Heart right ventricle (tissue), 16 donors: ENCODE measurements around the gene IL19. TPM values are rescaled to one million over a fixed set of nuclear protein-coding genes. Genes with fewer than 3 reads are reported as not detected.

Experiments used
- ATAC-seq, 8 donors: fragments of 200-7000 bp; cut with Tn5 transposase; one replicate each; pipeline ENCODE4 v1.9.1; 2020; ENCODE audit warnings: mild to moderate bottlenecking in 8 of 8, moderate library complexity in 8 of 8, moderate number of reproducible peaks in 1 of 8
- DNase-seq, 2 donors: peaks; one replicate each; pipeline ENCODE4 v3.0.0-alpha.2; 2020
- H3K27ac ChIP-seq, 10 donors: fragments of 200-600 bp; sonication (generic) in 2 of 10; one replicate each; pipeline versions ENCODE4 v1.5.0 to v1.8.0; 2020 to 2022; ENCODE audit warnings: mild to moderate bottlenecking in 3 of 10
- H3K27me3 ChIP-seq, 7 donors: fragments of 200-600 bp; one replicate each; pipeline ENCODE4 v1.8.0; 2021 to 2022; ENCODE audit warnings: mild to moderate bottlenecking in 2 of 7
- H3K36me3 ChIP-seq, 9 donors: fragments of 200-600 bp; sonication (generic) in 1 of 9; one replicate each; pipeline versions ENCODE4 v1.5.0 to v1.8.0; 2020 to 2022; ENCODE audit warnings: mild to moderate bottlenecking in 2 of 9
- H3K4me1 ChIP-seq, 9 donors: fragments of 200-600 bp; sonication (generic) in 1 of 9; one replicate each; pipeline versions ENCODE4 v1.5.0 to v1.8.0; 2020 to 2022; ENCODE audit warnings: mild to moderate bottlenecking in 4 of 9
- H3K4me3 ChIP-seq, 10 donors: fragments of 200-600 bp; sonication (generic) in 2 of 10; one replicate each; pipeline versions ENCODE4 v1.5.0 to v1.8.0; 2020 to 2022; ENCODE audit warnings: mild to moderate bottlenecking in 7 of 10, moderate library complexity in 2 of 10
- H3K9me3 ChIP-seq, 11 donors: fragments of 200-600 bp in 10 of 11; sonication (generic) in 2 of 11; one replicate each; pipeline versions ENCODE4 v1.5.0 to v1.8.0; 2013 to 2022; ENCODE audit warnings: mild to moderate bottlenecking in 2 of 11, control low read depth in 1 of 11, moderate library complexity in 1 of 11
- CTCF ChIP-seq, 9 donors: fragments of 200-600 bp; sonication (generic) in 2 of 9; IDR thresholded peaks; one replicate each; pipeline versions ENCODE4 v1.5.0 to v1.8.0; 2021 to 2022; ENCODE audit warnings: antibody characterized with exemption in 9 of 9, mild to moderate bottlenecking in 5 of 9, moderate library complexity in 1 of 9
- WGBS, 2 donors: extraction: QIAGEN DNeasy Blood & Tissue Kit; methylation state at CpG; one replicate each; pipeline ENCODE4 v1.1.7; 2013; ENCODE audit warnings: inconsistent platforms in 1 of 2; 5-methylcytosine and 5-hydroxymethylcytosine counted together
- intact Hi-C, 10 donors: fragments of 100-400 bp; cut with DNase I; formaldehyde crosslinking; loops; one replicate each; pipeline versions ENCODE4 v1.11.1 to v1.14.2; 2022
- polyA plus RNA-seq, 2 donors: library from polyadenylated mRNA; stranded (reverse); fragments of 200-250 nt; gene quantifications; one replicate each; pipeline ENCODE4 v1.2.3, GENCODE V29; 2013
- total RNA-seq, 10 donors: library from RNA; stranded (reverse); fragmentation: NEBNext Ultra II Directional in 3 of 10; extraction: Animal tissue kit (Norgen Biotek cat#: 25700) in 3 of 10; gene quantifications; one replicate each; pipeline versions ENCODE4 v1.2.1 to v1.2.4, GENCODE V29; 2021 to 2023
- donor health status: Arrhythmogenic right ventricular cardiomyopathy.
- donor health status: ischemic (EF 13 %, LVEDD 7.1; RV severe dilation, severe dysfunction).
- donor health status: healthy with polysubstance abuse.
- donor health status: DM: no; HTN: yes; CAD: no.
- donor health status: DM: no; HTN: no; CAD: no.
- donor health status: ischemic (EF 25% LVEDD 6.9; RV normal size, moderate dysfunction).
- donor health status: ischemic (EF 25% LVEDD 5.7; RV mildly dilated, moderate dysfunction).
- donor health status: healthy.
- donor health status: DM: yes; HTN: yes; CAD: no.
- donor health status: Ischemic cardiomyopathy.
- donor health status: ischemic (EF 35%, LVEDD 5.7; RV mildly dilated, moderate dysfunction).
- donor health status: nonischemic (EF 11% LVEDD 7.7; RV severe dilation, severe dysfunction).
- donor health status: DM: yes; HTN: yes; CAD: no.
- donor health status: PGD.
- donor health status: ischemic (EF 29% LVEDD 5.4; RV normal size, mild dysfunction).
- donor health status: nonischemic (EF 23%, LVEDD 6.1; RV moderate dilation, normal function).

IL19 gene
- total and polyA plus RNA-seq, 12 donors = not detected

GRCh38 chr1:206728697-206728987, 41.9 kb upstream of the IL19 start:
- peak overlapping the region in 5 of 10 donors; percentile 17 to 63 (median 45) for H3K27ac ChIP-seq
- peak in 2 of 8 donors; percentile 4 to 7 for ATAC-seq
- H3K9me3 ChIP-seq = no peaks in the 10 kb centered on the region
- peaks cover 4 to 53% (median 46%) of the 10 kb centered on the region in 9 donors for H3K36me3 ChIP-seq
- intact Hi-C loops = loop anchor here in 9 of 10 donors (5.0 to 10.0 kb wide), 6 partner anchors 36 to 184 kb away; partner anchors contain the start of gene DYRK3 (in 2 of the 9)
- peaks cover 29 to 65% (median 51%) of the 10 kb centered on the region in 9 donors for H3K4me1 ChIP-seq
- no peak for TF ChIP-seq CTCF (IDR thresholded peaks at IDR 0.05)
- DNase-seq = no peak
- no peaks in the 10 kb centered on the region for H3K27me3 ChIP-seq
- no peak overlapping the region for H3K4me3 ChIP-seq
- 44 to 45% methylated on average over 9 of the region's 9 CpGs for WGBS, 2 donors

DNA sequence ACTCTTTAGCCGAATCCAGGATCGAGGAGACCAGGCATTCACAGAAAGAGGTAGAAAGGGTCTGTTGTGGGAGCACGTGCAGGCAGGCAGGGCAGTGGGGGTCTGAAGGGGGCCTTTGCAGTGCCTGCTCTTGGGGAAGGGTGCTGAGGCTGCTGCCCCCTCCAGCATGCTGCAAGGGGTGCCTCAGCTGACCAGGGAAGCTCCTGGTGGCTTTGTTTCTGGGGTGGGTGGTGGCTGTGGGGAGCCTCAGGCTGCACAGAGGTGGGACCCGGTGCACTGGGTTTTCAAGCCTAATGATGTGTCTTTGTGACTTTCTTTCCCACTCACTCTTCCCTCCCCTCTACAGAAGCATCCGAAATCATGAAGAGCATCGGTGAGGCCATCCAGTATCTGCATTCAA, 41.5 kb upstream of the IL19 start:
- ATAC-seq (no peak), DNase-seq (no peak)
- Histone ChIP-seq H3K4me3 (no peak overlapping the region), H3K36me3 (peaks cover 4 to 57% (median 49%) of the 10 kb centered on the region in 9 donors), H3K4me1 (peaks cover 28 to 65% (median 47%) of the 10 kb centered on the region in 9 donors), H3K27me3 (no peaks in the 10 kb centered on the region), H3K27ac (peak overlapping the region in 2 of 10 donors; percentile 34 to 45), H3K9me3 (no peaks in the 10 kb centered on the region)
- no peak for TF ChIP-seq CTCF (IDR thresholded peaks at IDR 0.05)
- 75 to 92% methylated on average over 6 of the region's 6 CpGs for WGBS, 2 donors
- intact Hi-C loops = loop anchor here in 9 of 10 donors (5.0 to 10.0 kb wide), 6 partner anchors 37 to 183 kb away; partner anchors contain the start of gene DYRK3 (in 2 of the 9)

DNA sequence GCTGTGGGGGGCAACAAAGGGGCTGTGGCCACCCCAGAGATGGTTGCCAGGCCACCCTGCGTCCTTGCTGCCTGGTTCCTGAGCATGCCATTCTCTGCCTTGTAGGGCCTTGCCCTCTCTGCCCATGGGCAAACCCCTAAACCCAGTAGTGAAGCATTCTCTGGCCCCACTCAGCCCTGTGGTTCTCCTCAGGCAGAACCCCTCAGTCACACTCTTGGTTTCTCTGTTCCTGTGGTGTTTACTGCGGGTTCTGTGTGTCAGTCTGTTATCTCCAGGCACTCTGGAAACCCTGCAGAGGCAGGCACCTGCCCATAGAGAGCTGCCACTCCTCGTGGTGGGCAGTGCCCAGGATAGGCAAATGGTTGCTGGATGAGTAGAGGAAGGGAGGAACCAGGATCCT, 41.1 kb upstream of the IL19 start:
- H3K4me1 ChIP-seq = peaks cover 23 to 65% (median 42%) of the 10 kb centered on the region in 9 donors
- peaks cover 4 to 62% (median 49%) of the 10 kb centered on the region in 9 donors for H3K36me3 ChIP-seq
- TF ChIP-seq CTCF (IDR thresholded peaks at IDR 0.05) = no peak
- intact Hi-C loops = loop anchor here in 9 of 10 donors (5.0 to 10.0 kb wide), 6 partner anchors 37 to 183 kb away; partner anchors contain the start of gene DYRK3 (in 2 of the 9)
- DNase-seq (no peak), ATAC-seq (no peak)
- H3K27ac ChIP-seq = peak overlapping the region in 1 of 10 donors; percentile 19
- H3K9me3 ChIP-seq = no peaks in the 10 kb centered on the region
- no peak overlapping the region for H3K4me3 ChIP-seq
- WGBS, 2 donors = 83 to 85% methylated on average over 3 of the region's 3 CpGs
- no peaks in the 10 kb centered on the region for H3K27me3 ChIP-seq

- intact Hi-C loops = loop anchor here in 6 of 10 donors (5.0 to 10.0 kb wide), 5 partner anchors 72 to 182 kb away; partner anchors contain the start of gene DYRK3 (in 2 of the 6)
- ATAC-seq (no peak), DNase-seq (no peak)
- peaks cover 4 to 90% (median 49%) of the 10 kb centered on the region in 9 donors for H3K36me3 ChIP-seq
- no peaks in the 10 kb centered on the region for H3K27me3 ChIP-seq
- no peak for TF ChIP-seq CTCF (IDR thresholded peaks at IDR 0.05)
- H3K9me3 ChIP-seq = no peaks in the 10 kb centered on the region
- H3K27ac ChIP-seq = no peak overlapping the region
- H3K4me1 ChIP-seq = peaks cover 3 to 65% (median 36%) of the 10 kb centered on the region in 9 donors
- 80 to 81% methylated on average over 11 of the region's 11 CpGs for WGBS, 2 donors
- H3K4me3 ChIP-seq = no peak overlapping the region
These were observed 38.1 kb upstream of the IL19 start for GRCh38 chr1:206732508-206732907.
